Stimulated activated CD8-positive, alpha-beta memory T cell treated with anti-CD3 and anti-CD28 coated beads, Interleukin-7, amount 100 ng/mL, for 48 hours (primary cell): ENCODE data around the gene SCD5.

ENCODE experiments used
- DNase-seq, 2 donors: peaks; one replicate each; pipeline ENCODE4 v3.0.0-alpha.2; 2020; ENCODE audit warnings: low read depth in 1 of 2; ENCODE audit errors: extremely low read depth in 1 of 2

Gene SCD5

GRCh38 chr4:82601242-82602015, 197.2 kb downstream of the SCD5 start:
- no peak for DNase-seq

GRCh38 chr4:82599336-82599735, 199.3 kb downstream of the SCD5 start:
- DNase-seq: no peak

- DNase-seq: no peak
Observed at GRCh38 chr4:82594456-82594855, 204.1 kb downstream of the SCD5 start.

GRCh38 chr4:82593411-82593810, 205.2 kb downstream of the SCD5 start:
- DNase-seq: no peak

- DNase-seq: no peak
Observed at GRCh38 chr4:82592639-82593038, 206.0 kb downstream of the SCD5 start.

GRCh38 chr4:82591592-82591991, 207.0 kb downstream of the SCD5 start:
- DNase-seq: no peak

GRCh38 chr4:82589756-82590155, 208.8 kb downstream of the SCD5 start:
- no peak for DNase-seq

GRCh38 chr4:82588771-82589270, 209.8 kb downstream of the SCD5 start:
- DNase-seq: no peak

GRCh38 chr4:82587826-82588540, 210.6 kb downstream of the SCD5 start:
- DNase-seq: no peak

- no peak for DNase-seq
Observed at GRCh38 chr4:82585690-82586435, 212.7 kb downstream of the SCD5 start.

- DNase-seq: no peak
Observed at GRCh38 chr4:82584931-82585330, 213.7 kb downstream of the SCD5 start.

GRCh38 chr4:82583897-82584587, 214.6 kb downstream of the SCD5 start:
- DNase-seq: no peak

- DNase-seq: no peak
Observed at GRCh38 chr4:82579932-82580331, 218.7 kb downstream of the SCD5 start.
